A673 (cell line): Measurements from ENCODE around the gene CRABP1.

Experiments
- CTCF ChIP-seq: fragments of 300-800, 200-600 bp; sonication (generic); conservative IDR thresholded peaks from 2 replicates; pipeline ENCODE4 v1.5.1; 2017; ENCODE audit warnings: low read depth, mild to moderate bottlenecking, antibody characterized with exemption, low read length, moderate library complexity, mixed read lengths
- EZH2 ChIP-seq: fragments of 200-600 bp; sonication (generic); IDR thresholded peaks from 2 replicates; pipeline ENCODE4 v1.6.1; 2017; ENCODE audit warnings: borderline replicate concordance, low read depth, mild to moderate bottlenecking, mixed read lengths, antibody characterized with exemption, low read length; ENCODE audit not compliant: poor library complexity, severe bottlenecking

DNA sequence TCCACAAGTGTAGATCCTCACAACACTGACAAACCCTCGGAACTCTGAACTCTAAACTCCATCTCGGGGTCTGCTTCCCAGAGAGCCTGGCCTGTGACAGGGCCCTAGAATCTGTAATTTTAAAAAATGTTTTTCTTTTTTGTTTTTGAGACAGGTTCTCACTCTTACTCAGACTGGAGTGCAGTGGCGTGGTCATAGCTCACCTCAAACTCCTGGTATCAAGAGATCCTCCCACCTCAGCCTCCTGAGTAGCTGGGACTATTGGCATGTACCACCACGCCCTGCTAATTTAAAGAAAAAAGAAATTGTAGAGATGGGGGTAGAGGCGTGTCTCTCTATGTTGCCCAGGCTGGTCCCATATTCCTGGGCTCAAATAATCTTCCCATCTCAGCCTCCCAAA lies 26.2 kb downstream of the CRABP1 start:
- no peak for TF ChIP-seq CTCF
- no peak for TF ChIP-seq EZH2
